Activated CD8-positive, alpha-beta memory T cell treated with anti-CD3 and anti-CD28 coated beads for 24 hours (primary cell): ENCODE measurements around the gene ZBED4.
A peak's percentile ranks its signal among the peaks of the same experiment; 100 is the strongest.

Experiments used
- DNase-seq: peaks from one replicate; pipeline ENCODE4 v3.0.0-alpha.2; 2020

The ZBED4 gene

DNA sequence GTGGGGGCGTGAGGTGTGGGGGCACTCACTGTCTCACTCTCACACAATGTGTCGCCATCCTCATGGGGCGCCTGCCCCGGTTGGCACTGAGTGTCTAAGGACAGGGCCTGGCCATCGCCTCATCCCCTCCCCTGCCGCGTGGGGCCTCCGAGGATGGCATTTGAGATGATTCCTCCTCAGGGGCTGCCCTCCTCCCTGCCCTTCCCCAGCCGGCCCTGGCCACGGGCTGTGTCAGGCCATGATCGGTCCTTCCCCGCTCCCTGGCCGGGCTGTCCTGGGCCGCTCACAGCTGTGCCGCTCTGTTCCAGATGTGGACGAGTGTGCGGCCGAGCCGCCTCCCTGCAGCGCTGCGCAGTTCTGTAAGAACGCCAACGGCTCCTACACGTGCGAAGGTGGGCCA is 69.3 kb downstream of the ZBED4 start:
- DNase-seq = no peak

GRCh38 chr22:49923445-49923844 is 69.8 kb downstream of the ZBED4 start:
- DNase-seq = no peak

- DNase-seq = no peak
Measured at GRCh38 chr22:49924113-49924833, 70.6 kb downstream of the ZBED4 start.

DNA sequence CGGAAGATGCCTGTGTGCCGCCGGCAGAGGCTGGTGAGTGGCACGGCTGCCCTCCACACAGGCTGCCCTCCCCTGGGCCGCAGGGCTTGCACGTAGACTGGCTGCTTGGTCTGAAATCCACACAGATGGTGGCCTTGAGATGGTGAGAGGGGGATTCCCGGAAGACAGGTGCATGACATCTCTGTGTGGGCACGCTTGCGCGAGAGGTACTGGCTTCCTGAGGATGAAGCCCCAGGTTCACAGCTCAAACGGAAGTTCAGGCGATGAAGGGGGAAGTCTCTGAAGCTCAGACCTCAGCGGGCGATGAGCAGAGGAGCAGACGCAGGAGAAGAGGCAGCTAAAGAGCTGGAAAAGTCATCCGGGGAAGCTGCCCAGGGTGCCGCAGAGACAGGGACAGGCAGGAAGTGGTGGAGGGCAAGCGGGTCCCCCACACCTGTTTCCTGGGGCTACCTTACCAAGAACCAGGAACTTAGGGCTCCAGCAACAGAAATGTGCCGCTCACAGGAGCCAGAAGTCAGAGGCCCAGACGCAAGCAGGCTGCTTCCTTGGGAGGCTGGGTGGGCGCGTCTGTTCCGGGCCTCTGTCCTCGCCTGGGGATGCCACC is 72.0 kb downstream of the ZBED4 start:
- DNase-seq = peak; percentile 86

- no peak for DNase-seq
Measured at GRCh38 chr22:49926916-49927315, 73.3 kb downstream of the ZBED4 start.

GRCh38 chr22:49927483-49928184 is 74.0 kb downstream of the ZBED4 start:
- DNase-seq = no peak

DNA sequence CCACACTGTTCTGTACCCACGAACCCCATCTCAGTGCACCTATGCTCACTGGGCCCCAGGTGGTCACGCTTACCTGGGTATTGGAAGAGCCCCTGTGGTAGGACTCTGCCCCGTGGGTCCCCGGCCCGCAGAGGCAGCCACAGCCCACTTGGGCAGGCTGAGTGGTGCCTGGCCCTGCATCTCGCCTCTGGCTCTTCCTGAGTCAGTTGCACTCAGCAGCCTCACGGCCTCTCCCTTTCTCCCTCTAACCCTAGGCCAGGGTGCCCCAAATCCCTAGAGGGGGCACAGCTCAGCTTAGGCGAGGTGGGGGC is 74.5 kb downstream of the ZBED4 start:
- no peak for DNase-seq

DNA sequence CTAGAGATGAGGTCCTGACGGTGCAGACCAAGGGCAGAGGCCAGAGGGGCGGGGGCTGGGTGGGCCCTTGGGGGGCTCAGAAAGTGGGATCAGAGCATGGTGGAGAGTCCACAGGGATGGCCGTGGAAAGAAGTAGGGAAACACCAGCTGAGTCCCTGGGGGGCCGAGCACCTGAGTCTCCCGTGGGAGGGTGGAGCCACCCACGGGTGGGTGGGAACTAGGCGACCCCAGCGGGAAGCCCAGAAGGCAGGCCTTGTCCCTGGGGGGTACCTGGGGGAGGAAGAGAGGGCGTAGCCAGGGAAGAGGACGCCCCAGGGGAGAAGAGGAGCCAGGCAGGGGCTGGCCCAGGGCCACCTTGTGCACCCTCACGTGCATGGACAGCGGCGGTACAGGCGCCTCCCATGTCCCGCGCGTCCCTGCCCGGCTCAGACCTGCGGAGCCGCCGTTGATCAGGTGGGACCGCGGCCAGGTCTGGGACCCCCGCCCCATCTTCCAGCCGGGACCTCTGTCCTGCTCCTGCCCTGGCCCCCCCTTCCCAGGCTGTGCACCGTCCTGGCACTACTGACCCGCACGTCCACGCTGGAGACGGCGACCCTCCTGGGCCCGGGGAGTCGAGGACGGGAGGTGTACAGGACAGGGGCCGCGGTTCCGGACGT is 75.0 kb downstream of the ZBED4 start:
- DNase-seq = no peak

DNA sequence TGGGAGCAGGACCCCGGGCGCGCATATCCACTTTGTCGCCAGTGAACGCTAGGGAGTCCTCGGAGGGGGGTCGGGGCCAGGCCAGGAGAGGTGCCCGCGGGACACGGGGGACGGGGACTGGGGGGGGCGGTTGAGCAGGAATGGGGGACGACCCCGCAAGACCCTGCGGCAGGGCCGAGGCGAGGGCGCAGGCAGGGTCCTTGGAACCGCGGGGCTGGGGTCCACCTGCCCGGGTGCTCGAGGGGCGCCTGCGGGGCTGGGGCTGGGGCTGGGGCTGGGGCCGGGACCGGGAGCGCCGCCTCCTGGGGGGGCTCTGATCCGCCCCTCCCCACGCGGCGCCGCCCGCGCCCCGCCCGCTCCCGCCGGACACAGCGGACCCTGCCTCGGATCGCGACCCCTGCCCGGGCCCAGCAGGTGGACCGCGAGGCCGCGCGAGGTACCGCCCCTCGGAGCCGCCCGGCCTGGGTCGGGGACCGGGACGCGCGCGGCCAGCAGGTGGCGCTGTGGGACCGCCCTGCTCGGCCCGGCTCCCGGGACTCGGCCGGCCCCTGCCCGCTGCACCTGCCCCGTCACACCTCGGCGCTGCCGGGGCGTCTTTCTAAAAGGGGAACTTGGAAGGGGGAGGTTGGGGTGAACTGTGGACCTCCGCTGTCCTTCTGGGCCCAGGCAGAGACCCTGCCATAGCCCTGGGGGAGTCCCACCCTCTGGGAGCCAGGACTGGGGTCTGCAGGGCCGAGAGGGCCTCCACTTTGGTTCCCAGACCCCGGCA is 75.8 kb downstream of the ZBED4 start:
- DNase-seq = peak; percentile 95

- DNase-seq = no peak
Measured at GRCh38 chr22:49929994-49930575, 76.4 kb downstream of the ZBED4 start.

- no peak for DNase-seq
Measured at GRCh38 chr22:49930596-49931412, 77.2 kb downstream of the ZBED4 start.

DNA sequence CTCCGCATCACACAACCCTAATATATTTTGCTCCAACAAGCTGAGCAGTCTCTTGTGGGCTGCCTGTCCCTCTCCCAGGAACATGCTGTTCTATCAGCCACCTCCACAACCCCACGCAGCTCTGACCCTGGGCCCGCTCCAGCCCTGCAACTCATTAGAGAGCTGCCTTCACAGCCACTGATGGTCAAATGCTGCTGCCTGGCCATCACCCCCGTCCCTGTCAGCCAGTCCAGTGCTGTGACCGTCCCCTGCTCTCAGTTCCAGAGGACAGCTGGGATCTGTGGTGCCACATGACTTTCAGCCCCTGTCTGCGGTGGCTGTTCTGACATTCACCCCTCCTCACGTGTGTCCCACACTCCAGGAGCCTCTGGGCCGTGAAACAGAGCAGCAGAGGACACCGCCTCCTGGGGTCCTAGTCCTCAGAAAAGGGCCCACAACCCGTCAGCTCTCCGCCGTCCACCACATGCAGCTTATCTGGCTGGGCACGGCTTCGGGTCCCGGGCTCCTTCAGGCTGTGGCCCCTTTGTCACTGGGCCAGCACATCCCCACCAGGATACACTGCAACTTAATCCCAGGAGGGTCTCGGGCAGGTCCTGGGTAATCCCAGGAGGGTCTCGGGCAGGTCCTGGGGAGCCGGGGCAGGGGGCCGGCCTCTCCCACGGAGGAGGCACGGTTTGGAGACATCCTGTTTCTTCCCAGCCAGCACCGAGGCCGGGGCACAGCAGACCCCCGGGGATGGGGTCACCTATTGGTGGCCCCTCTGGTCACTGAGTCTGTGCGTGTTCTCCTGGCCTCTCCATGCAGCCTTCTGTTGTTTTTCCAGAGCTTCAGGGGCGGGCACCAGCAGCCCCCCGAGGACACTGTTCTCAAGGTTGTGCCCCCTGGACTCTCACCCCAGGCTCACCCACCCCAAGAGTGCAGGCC is 79.9 kb downstream of the ZBED4 start:
- DNase-seq = no peak

DNA sequence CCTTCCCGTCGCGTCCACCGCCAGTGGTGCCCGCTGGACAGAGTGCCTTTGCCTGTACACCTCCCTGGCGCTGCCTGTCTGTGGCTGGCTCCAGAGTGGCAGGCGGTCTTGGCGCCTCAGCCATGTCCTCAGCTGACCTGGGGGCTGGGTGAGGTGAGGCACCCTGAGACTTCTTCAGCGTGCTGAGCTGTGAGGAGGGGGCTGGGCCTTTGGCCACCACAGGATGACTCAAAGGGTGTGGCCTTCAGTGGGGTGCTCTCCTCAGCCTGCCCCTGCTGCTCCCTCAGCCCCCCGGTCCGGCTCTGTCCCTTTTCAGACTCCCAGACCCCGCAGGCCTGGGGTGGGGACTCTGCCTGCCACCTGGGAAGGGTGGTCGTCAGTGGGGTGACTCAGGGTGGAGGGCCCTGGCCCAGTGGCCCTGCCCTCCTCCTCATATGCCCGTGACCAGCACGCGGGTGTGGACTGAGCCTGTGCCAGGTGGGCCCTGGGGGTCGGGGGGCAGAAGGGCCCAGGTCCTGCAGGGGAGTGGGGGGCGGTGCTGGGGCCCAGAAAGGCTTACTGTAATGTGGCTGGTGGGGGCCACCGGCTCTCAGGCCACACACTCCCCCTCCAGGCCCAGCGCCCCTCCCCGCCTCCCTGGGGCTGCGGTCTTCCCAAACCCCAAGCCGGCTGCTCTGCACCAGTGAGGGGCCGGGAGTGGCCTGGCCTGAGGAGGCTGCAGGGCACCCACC is 80.7 kb downstream of the ZBED4 start:
- no peak for DNase-seq

GRCh38 chr22:49934891-49935557 is 81.4 kb downstream of the ZBED4 start:
- DNase-seq = peak; percentile 92

- no peak for DNase-seq
Measured at GRCh38 chr22:49935561-49935960, 81.9 kb downstream of the ZBED4 start.

- peak; percentile 98 for DNase-seq
Measured at GRCh38 chr22:49936018-49936972, 82.7 kb downstream of the ZBED4 start.

- DNase-seq = no peak
Measured at GRCh38 chr22:49936973-49937757, 83.5 kb downstream of the ZBED4 start.
